Thyroid gland (tissue), 4 donors: ENCODE data around the gene NR2F6. TPM values are rescaled to one million over a fixed set of nuclear protein-coding genes. Genes with fewer than 3 reads are reported as not detected.
A peak's percentile ranks its signal among the peaks of the same experiment; 100 is the strongest.

ENCODE experiments used
- DNase-seq, 2 donors: peaks; one replicate each; pipeline ENCODE4 v3.0.0-alpha.2; 2019
- H3K27ac ChIP-seq, 3 donors: fragments of 200-600 bp; sonication (generic); 1 replicate in 2 of 3; 2 replicates in 1 of 3; pipeline ENCODE4 v1.5.1; 2016 to 2019; ENCODE audit warnings: mild to moderate bottlenecking in 1 of 3, moderate library complexity in 1 of 3
- H3K27me3 ChIP-seq: fragments of 200-600 bp; sonication (generic); one replicate; pipeline ENCODE4 v1.5.1; 2019
- H3K36me3 ChIP-seq, 2 donors: fragments of 200-600 bp; sonication (generic); one replicate each; pipeline ENCODE4 v1.5.1; 2016 to 2019
- H3K4me1 ChIP-seq, 2 donors: fragments of 200-600 bp; sonication (generic); one replicate each; pipeline ENCODE4 v1.5.1; 2017 to 2019
- H3K4me3 ChIP-seq, 3 donors: fragments of 200-600 bp; sonication (generic); replicated peaks in 1 of 3; 1 replicate in 2 of 3; 2 replicates in 1 of 3; pipeline ENCODE4 v1.5.1; 2016; ENCODE audit warnings: mild to moderate bottlenecking in 1 of 3
- H3K9me3 ChIP-seq: fragments of 200-600 bp; sonication (generic); one replicate; pipeline ENCODE4 v1.5.1; 2017
- POLR2A ChIP-seq, 2 donors: fragments of 450-650 bp; IDR thresholded peaks; one replicate each; pipeline ENCODE4 v1.6.1; 2017; ENCODE audit warnings: antibody characterized with exemption in 2 of 2, mild to moderate bottlenecking in 2 of 2, moderate library complexity in 1 of 2
- WGBS, 2 donors: methylation state at CpG; one replicate each; pipeline ENCODE4 v1.1.5; 2017; 5-methylcytosine and 5-hydroxymethylcytosine counted together
- intact Hi-C: fragments of 100-400 bp; cut with DNase I; formaldehyde crosslinking; loops from one replicate; pipeline ENCODE4 v1.15.1; 2023
- total RNA-seq, 4 donors: library from RNA; depleted of rRNA; stranded (reverse); fragments of >200 nt; gene quantifications; one replicate each; pipeline ENCODE4 v1.2.3, GENCODE V29; 2016
- TF ChIP-seq, protein P1 (sequence below), 6 experiments: fragments of 200-600 bp in 3 of 6; fragments of 450-650 bp in 3 of 6; sonication (generic) in 3 of 6; IDR thresholded peaks; one replicate each; pipeline ENCODE4 v1.5.1; 2016 to 2019; ENCODE audit warnings: antibody characterized with exemption in 6 of 6, mild to moderate bottlenecking in 2 of 6, inconsistent platforms in 1 of 6, moderate library complexity in 1 of 6

NR2F6 gene
- total RNA-seq, 4 donors from 2014 or later, result 66.0 to 117 (median 97.9) TPM

DNA sequence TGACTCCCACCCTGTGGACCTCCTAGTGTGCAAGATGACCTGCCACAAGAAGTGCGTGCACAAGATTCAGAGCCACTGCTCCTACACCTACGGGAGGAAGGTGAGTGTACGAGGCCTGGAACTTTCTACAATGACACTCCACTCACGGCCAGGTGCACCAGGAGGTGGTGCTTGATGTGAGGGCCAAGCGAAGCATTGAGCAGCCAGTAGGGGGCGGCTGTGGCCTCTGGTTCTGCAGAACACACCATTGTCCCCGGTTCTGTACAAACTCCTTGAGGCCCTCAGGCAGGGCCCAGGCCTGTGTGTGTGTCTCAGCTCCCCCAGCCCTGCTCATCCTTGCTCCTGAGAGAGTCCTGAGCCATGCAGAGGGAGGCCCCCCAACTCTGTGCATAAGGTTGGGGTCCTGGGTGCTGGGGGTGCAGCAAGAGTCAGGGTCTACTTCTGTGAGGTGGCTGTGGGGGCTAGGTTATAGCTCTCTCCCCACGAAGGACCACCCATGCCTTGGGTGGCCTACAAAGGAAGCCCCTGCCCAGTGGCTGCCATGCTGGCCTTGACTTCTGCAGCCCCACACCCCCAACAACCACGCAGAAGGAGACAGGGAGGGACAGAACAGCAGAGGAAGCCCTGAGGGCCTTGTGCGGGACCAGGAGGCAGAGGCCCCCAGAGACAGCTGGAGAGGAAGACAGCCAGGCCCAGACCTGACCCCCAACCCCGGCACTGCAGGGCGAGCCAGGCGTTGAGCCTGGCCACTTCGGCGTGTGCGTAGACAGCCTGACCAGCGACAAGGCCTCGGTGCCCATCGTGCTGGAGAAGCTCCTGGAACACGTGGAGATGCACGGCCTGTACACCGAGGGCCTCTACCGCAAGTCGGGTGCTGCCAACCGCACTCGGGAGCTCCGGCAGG lies 40.2 kb downstream of the NR2F6 start:
- Histone ChIP-seq H3K27ac (no peak overlapping the region), H3K4me3 (no peak overlapping the region), H3K36me3 (peaks cover 18 to 24% of the 10 kb centered on the region in 2 donors), H3K27me3 (no peaks in the 10 kb centered on the region), H3K4me1 (no peaks in the 10 kb centered on the region), H3K9me3 (no peaks in the 10 kb centered on the region)
- TF ChIP-seq, protein P1, sequence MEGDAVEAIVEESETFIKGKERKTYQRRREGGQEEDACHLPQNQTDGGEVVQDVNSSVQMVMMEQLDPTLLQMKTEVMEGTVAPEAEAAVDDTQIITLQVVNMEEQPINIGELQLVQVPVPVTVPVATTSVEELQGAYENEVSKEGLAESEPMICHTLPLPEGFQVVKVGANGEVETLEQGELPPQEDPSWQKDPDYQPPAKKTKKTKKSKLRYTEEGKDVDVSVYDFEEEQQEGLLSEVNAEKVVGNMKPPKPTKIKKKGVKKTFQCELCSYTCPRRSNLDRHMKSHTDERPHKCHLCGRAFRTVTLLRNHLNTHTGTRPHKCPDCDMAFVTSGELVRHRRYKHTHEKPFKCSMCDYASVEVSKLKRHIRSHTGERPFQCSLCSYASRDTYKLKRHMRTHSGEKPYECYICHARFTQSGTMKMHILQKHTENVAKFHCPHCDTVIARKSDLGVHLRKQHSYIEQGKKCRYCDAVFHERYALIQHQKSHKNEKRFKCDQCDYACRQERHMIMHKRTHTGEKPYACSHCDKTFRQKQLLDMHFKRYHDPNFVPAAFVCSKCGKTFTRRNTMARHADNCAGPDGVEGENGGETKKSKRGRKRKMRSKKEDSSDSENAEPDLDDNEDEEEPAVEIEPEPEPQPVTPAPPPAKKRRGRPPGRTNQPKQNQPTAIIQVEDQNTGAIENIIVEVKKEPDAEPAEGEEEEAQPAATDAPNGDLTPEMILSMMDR (IDR thresholded peaks at IDR 0.05), result peak in 5 of 6 experiments; percentile 27 to 76 (median 63)
- no peak for TF ChIP-seq POLR2A (IDR thresholded peaks at IDR 0.05)
- intact Hi-C loops, result no loop called here
- 63 to 70% methylated on average over 9 to 11 of the region's 27 CpGs for WGBS, 2 donors
- peak; percentile 66 to 74 for DNase-seq

DNA sequence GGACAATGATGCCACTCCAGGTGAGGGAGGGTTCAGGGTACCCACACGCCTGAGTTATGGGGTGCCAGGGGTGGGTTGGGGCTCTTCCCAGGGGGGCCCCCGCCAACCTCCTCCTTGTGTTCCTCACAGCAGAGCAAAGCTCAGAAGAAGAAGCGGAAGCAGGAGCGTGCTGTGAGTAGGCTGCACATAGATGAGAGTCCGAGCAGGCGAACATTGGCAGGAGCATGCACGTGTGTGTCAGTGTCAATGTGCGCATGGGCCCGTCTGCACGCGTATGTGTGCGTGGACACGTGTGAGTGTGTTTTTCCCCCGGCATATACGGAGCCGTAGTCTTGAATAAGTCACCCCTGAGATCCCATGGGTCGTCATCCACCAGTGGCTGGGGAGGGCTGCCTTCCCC lies 43.0 kb downstream of the NR2F6 start:
- intact Hi-C loops, result loop anchor here (5.0 kb wide), 1 partner anchor 80 kb away; the partner anchor contains the start of gene ANKLE1
- TF ChIP-seq POLR2A (IDR thresholded peaks at IDR 0.05), result no peak
- TF ChIP-seq, protein P1 (IDR thresholded peaks at IDR 0.05), result no peak
- no peak overlapping the region for H3K4me3 ChIP-seq
- no peak overlapping the region for H3K27ac ChIP-seq
- H3K4me1 ChIP-seq, result no peaks in the 10 kb centered on the region
- H3K27me3 ChIP-seq, result no peaks in the 10 kb centered on the region
- H3K9me3 ChIP-seq, result no peaks in the 10 kb centered on the region
- WGBS, 2 donors, result 94% methylated on average over 17 of the region's 17 CpGs
- DNase-seq, result no peak
- peaks cover 22 to 32% of the 10 kb centered on the region in 2 donors for H3K36me3 ChIP-seq

DNA sequence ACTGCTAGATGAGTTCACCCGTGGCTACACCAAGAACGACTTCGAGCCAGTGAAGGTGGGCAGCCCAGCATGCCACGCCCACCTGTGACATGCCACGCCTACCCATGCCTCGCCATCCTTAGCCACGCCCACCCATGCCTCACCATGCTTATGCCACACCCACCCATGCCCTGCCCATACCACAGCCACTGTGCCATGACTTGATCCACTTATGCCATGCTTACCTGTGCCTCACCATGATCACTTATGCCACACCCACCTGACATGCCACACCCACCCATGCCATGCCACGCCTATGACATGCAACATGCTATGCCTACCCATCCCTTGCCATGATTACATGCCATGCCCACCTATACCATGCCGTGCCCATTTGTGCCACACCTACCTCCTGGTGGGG lies 43.5 kb downstream of the NR2F6 start:
- TF ChIP-seq, protein P1 (IDR thresholded peaks at IDR 0.05), result no peak
- TF ChIP-seq POLR2A (IDR thresholded peaks at IDR 0.05), result no peak
- DNase-seq, result no peak
- Histone ChIP-seq H3K36me3 (peaks cover 22 to 32% of the 10 kb centered on the region in 2 donors), H3K27ac (no peak overlapping the region), H3K4me1 (no peaks in the 10 kb centered on the region), H3K27me3 (no peaks in the 10 kb centered on the region), H3K4me3 (no peak overlapping the region), H3K9me3 (no peaks in the 10 kb centered on the region)
- intact Hi-C loops, result loop anchor here (5.0 kb wide), 1 partner anchor 80 kb away; the partner anchor contains the start of gene ANKLE1
- 89 to 90% methylated on average over 9 of the region's 9 CpGs for WGBS, 2 donors

DNA sequence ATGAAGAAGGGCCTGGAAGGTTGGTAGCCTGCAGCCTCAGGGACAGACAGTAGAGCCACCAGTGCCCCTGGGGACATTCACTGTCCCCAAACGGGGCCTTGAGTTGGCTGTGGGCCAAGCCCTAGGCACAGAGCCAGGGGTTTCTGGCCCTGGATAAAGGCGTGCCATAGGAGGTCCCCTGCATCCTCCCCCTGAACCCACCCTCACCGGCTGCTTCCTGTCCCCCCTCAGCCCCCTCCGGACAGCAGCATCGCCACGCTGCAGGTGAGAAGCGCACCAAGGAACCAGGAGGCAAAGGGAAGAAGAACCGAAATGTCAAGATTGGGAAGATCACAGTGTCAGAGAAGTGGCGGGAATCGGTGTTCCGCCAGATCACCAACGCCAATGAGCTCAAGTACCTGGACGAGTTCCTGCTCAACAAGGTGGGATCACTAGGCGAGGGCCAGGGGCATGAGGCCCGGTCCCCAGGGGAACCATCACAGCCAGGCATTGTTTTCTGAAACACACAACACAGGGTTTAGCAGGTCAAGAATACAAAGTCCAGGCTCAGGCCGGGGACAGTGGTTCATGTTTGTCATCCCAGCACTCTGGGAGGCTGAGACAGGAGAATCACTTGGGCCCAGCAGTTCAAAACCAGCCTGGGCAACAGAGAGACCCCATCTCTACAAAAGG lies 45.2 kb downstream of the NR2F6 start:
- Histone ChIP-seq H3K4me1 (no peaks in the 10 kb centered on the region), H3K27ac (no peak overlapping the region), H3K9me3 (no peaks in the 10 kb centered on the region), H3K4me3 (no peak overlapping the region), H3K27me3 (no peaks in the 10 kb centered on the region), H3K36me3 (peaks cover 25 to 32% of the 10 kb centered on the region in 2 donors)
- DNase-seq, result no peak
- TF ChIP-seq POLR2A (IDR thresholded peaks at IDR 0.05), result no peak
- TF ChIP-seq, protein P1 (IDR thresholded peaks at IDR 0.05), result no peak
- WGBS, 2 donors, result 77 to 80% methylated on average over 16 of the region's 16 CpGs
- intact Hi-C loops, result loop anchor here (5.0 kb wide), 1 partner anchor 82 kb away; the partner anchor contains the start of gene ANKLE1
